K562 (cell line): ENCODE results near the gene ARSJ. TPM values are rescaled to one million over a fixed set of nuclear protein-coding genes. Genes with fewer than 3 reads are reported as not detected.

Experiments used
- ATAC-seq: fragments of 200-7000 bp; cut with Tn5 transposase; 3 replicates; pipeline ENCODE4 v1.9.1; 2020; ENCODE audit warnings: moderate library complexity
- BruUV-seq: library from RNA; stranded (reverse); fragments of 400-500 nt; replicated peaks from 2 replicates; lab custom pipeline; 2021; lab: Mats Ljungman, UMichigan
- CTCF ChIA-PET: fragments of 300-600 bp; formaldehyde crosslinking; extraction: SDS; loops from one replicate; lab custom pipeline; 2021; ENCODE audit warnings: low intra/inter-chr PET ratio; lab: Yijun Ruan, JAX
- POLR2A ChIA-PET: fragments of 300-600, 350-650 bp; sonication (Branson Sonifier 250); formaldehyde crosslinking; extraction: SDS; loops from one replicate; lab custom pipeline; 2021; ENCODE audit warnings: antibody characterized with exemption, inconsistent platforms; lab: Yijun Ruan, JAX
- DNase-seq, 4 experiments: peaks; one replicate each; pipeline versions ENCODE4 v3.0.0 to v3.0.0-alpha.2; 2011 to 2018; ENCODE audit warnings: low spot score in 3 of 4, mixed read lengths in 3 of 4; ENCODE audit errors: extremely low read depth in 1 of 4
- FAIRE-seq: peaks from 2 replicates; lab custom pipeline; 2011; peaks lifted over from hg19 to GRCh38; lab: Jason Lieb, UNC
- H2AFZ ChIP-seq: 2 replicates; pipeline ENCODE4 v1.6.0; 2011; ENCODE audit warnings: low read depth, low read length, control low read depth, inconsistent platforms
- H3K27ac ChIP-seq: fragments of 200-600 bp; 3 replicates; pipeline ENCODE4 v1.8.0; 2011; ENCODE audit warnings: low read depth, mild to moderate bottlenecking, control low read depth, inconsistent platforms, low read length, moderate library complexity, mixed read lengths; ENCODE audit errors: extremely low read depth
- H3K27me3 ChIP-seq, 2 experiments: fragments of 300-600 bp in 1 of 2; 2 replicates in 1 of 2; 3 replicates in 1 of 2; pipeline versions ENCODE4 v1.6.0 to v1.8.0; 2011; ENCODE audit warnings: inconsistent platforms in 2 of 2, low read length in 2 of 2, mild to moderate bottlenecking in 1 of 2, mixed read lengths in 1 of 2, moderate library complexity in 1 of 2; ENCODE audit not compliant: control insufficient read depth in 2 of 2, insufficient read depth in 2 of 2
- H3K36me3 ChIP-seq: fragments of 300-600 bp; 3 replicates; pipeline ENCODE4 v1.8.0; 2011; ENCODE audit warnings: mild to moderate bottlenecking, low read length, inconsistent platforms; ENCODE audit not compliant: control insufficient read depth, insufficient read depth
- H3K4me1 ChIP-seq, 2 experiments: fragments of 200-600 bp in 1 of 2; replicated peaks in 1 of 2; 2 replicates in 1 of 2; 3 replicates in 1 of 2; pipeline versions ENCODE4 v1.5.1 to v1.8.0; 2011; ENCODE audit warnings: inconsistent platforms in 2 of 2, low read length in 2 of 2, mild to moderate bottlenecking in 1 of 2, mixed read lengths in 1 of 2, moderate library complexity in 1 of 2; ENCODE audit not compliant: control insufficient read depth in 2 of 2, insufficient read depth in 2 of 2
- H3K4me2 ChIP-seq: 2 replicates; pipeline ENCODE4 v1.6.1; 2011; ENCODE audit warnings: low read length, control low read depth, inconsistent platforms, mixed read lengths; ENCODE audit not compliant: insufficient read depth
- H3K4me3 ChIP-seq: fragments of 200-600 bp; sonication (generic), shearing (Covaris generic); 2 replicates; pipeline ENCODE4 v1.5.1; 2016; ENCODE audit warnings: control low read depth, inconsistent platforms
- H3K79me2 ChIP-seq: fragments of 200-600 bp; 3 replicates; pipeline ENCODE4 v1.8.0; 2011; ENCODE audit warnings: low read length, inconsistent platforms; ENCODE audit not compliant: control insufficient read depth, insufficient read depth
- H3K9ac ChIP-seq, 2 experiments: 2 replicates each; pipeline versions ENCODE4 v1.6.0 to v1.6.1; 2011; ENCODE audit warnings: low read depth in 2 of 2, low read length in 2 of 2, control low read depth in 1 of 2, inconsistent platforms in 1 of 2, mild to moderate bottlenecking in 1 of 2, mixed read lengths in 1 of 2; ENCODE audit not compliant: insufficient read depth in 1 of 2
- H3K9me1 ChIP-seq: one replicate; pipeline ENCODE4 v1.6.0; 2011; ENCODE audit warnings: inconsistent platforms, mild to moderate bottlenecking, low read length, moderate library complexity; ENCODE audit not compliant: control insufficient read depth, insufficient read depth
- H3K9me3 ChIP-seq: replicated peaks from 2 replicates; pipeline ENCODE4 v1.5.1; 2011; ENCODE audit warnings: low read depth, low read length, inconsistent platforms; ENCODE audit not compliant: control insufficient read depth, insufficient read depth
- H4K20me1 ChIP-seq: replicated peaks from 2 replicates; pipeline ENCODE4 v1.6.1; 2011; ENCODE audit warnings: low read length, inconsistent platforms, mixed read lengths; ENCODE audit not compliant: control insufficient read depth, insufficient read depth
- ETV6 ChIP-seq, 3 experiments: fragments of 150-350 bp in 1 of 3; sonication (generic) in 1 of 3; formaldehyde crosslinking in 1 of 3; IDR thresholded peaks; 2 replicates each; pipeline versions ENCODE4 v1.6.1 to v1.8.0; 2014 to 2022; ENCODE audit warnings: borderline replicate concordance in 2 of 3, low read depth in 2 of 3, antibody characterized with exemption in 1 of 3, low read length in 1 of 3, mild to moderate bottlenecking in 1 of 3, missing genetic modification reagents in 1 of 3
- HMG20A ChIP-seq: fragments of 450-650 bp; formaldehyde crosslinking; conservative IDR thresholded peaks from 2 replicates; pipeline ENCODE4 v1.4.0; 2020; ENCODE audit warnings: mild to moderate bottlenecking, mixed read lengths
- HNRNPH1 ChIP-seq: fragments of 200-400 bp; formaldehyde crosslinking; optimal IDR thresholded peaks from 2 replicates; pipeline ENCODE3; 2017; ENCODE audit warnings: low read depth, mild to moderate bottlenecking, low read length, moderate library complexity
- HSF4 ChIP-seq: fragments of 250-450 bp; sonication (Bioruptor Pico); IDR thresholded peaks from 2 replicates; pipeline ENCODE4 v2.1.2; 2022; ENCODE audit warnings: mild to moderate bottlenecking, moderate library complexity, borderline replicate concordance
- KLF1 ChIP-seq: fragments of 450-650 bp; IDR thresholded peaks from 2 replicates; pipeline ENCODE4 v1.6.1; 2016; ENCODE audit warnings: missing genetic modification characterization, missing compliant biosample characterization
- NCOA6 ChIP-seq: fragments of 450-650 bp; IDR thresholded peaks from 2 replicates; pipeline ENCODE4 v1.6.1; 2017; ENCODE audit warnings: mild to moderate bottlenecking
- PHB ChIP-seq: fragments of 250-450 bp; sonication (Bioruptor Pico); IDR thresholded peaks from 2 replicates; pipeline ENCODE4 v1.5.0; 2021
- XRCC5 ChIP-seq: fragments of 200-400 bp; formaldehyde crosslinking; IDR thresholded peaks from 2 replicates; pipeline ENCODE4 v1.6.1; 2017; ENCODE audit warnings: low read depth, mild to moderate bottlenecking, low read length
- ZNF23 ChIP-seq: fragments of 250-450 bp; sonication (Bioruptor Pico); IDR thresholded peaks from 2 replicates; pipeline ENCODE4 v1.4.0; 2020; ENCODE audit warnings: mild to moderate bottlenecking
- WGBS: fragments of 100-300 bp; shearing (Covaris generic); methylation state at CpG from one replicate; pipeline ENCODE4 v1.1.6; 2016; ENCODE audit warnings: low coverage, mixed read lengths; ENCODE audit not compliant: insufficient coverage; ENCODE audit errors: missing lambda C conversion rate; 5-methylcytosine and 5-hydroxymethylcytosine counted together
- in situ Hi-C: fragments of 300-500 bp; cut with MboI; formaldehyde crosslinking; loops from 4 replicates; pipeline ENCODE4 v1.15.0; 2018; ENCODE audit warnings: inconsistent platforms, mixed read lengths
- intact Hi-C: fragments of 100-400 bp; cut with micrococcal nuclease; formaldehyde crosslinking; loops from 2 replicates; pipeline ENCODE4 v1.14.2; 2022
- polyA plus RNA-seq, 8 experiments: library from polyadenylated mRNA; depleted of rRNA in 4 of 8; stranded (reverse) in 5 of 8; unstranded in 3 of 8; fragments of >200 nt; fragmentation: Nextera tagmentation in 2 of 8; fragmentation: Illumina TruSeq in 1 of 8; extraction: Ambion mirVana in 2 of 8; extraction: Trizol in 1 of 8; gene quantifications; 2 replicates each; pipeline versions ENCODE4 v1.2.1 to v1.2.3, GENCODE V29; 2011 to 2014; ENCODE audit warnings: inconsistent platforms in 1 of 8, missing spikeins in 1 of 8
- total RNA-seq, 7 experiments: library from RNA; depleted of rRNA in 6 of 7; stranded (reverse); fragments of >200 nt in 6 of 7; fragmentation: Illumina TruSeq in 2 of 7; extraction: Trizol in 2 of 7; gene quantifications; 2 replicates each; pipeline versions ENCODE4 v1.2.1 to v1.2.3, GENCODE V29; 2011 to 2021; ENCODE audit warnings: low replicate concordance in 1 of 7
- TF ChIP-seq, protein P1 (sequence below), 2 experiments: fragments of 450-650 bp in 1 of 2; sonication (generic) in 1 of 2; formaldehyde crosslinking; conservative IDR thresholded peaks; 2 replicates each; pipeline versions ENCODE4 v1.4.0 to v1.8.1; 2020 to 2022; ENCODE audit warnings: mild to moderate bottlenecking in 1 of 2, missing genetic modification reagents in 1 of 2
- TF ChIP-seq, protein P2 (sequence below): fragments of 250-450 bp; sonication (Bioruptor Pico); IDR thresholded peaks from 2 replicates; pipeline ENCODE4 v1.5.0; 2020; ENCODE audit warnings: mild to moderate bottlenecking, borderline replicate concordance
- TF ChIP-seq, protein P3 (sequence below): fragments of 250-450 bp; sonication (Bioruptor Pico); IDR thresholded peaks from 2 replicates; pipeline ENCODE4 v1.5.0; 2021

The ARSJ gene
- total and polyA plus RNA-seq, 9 of the 15 experiments (the other 6 are each of a cell fraction or from before 2014, with no cell fraction given), result not detected

DNA sequence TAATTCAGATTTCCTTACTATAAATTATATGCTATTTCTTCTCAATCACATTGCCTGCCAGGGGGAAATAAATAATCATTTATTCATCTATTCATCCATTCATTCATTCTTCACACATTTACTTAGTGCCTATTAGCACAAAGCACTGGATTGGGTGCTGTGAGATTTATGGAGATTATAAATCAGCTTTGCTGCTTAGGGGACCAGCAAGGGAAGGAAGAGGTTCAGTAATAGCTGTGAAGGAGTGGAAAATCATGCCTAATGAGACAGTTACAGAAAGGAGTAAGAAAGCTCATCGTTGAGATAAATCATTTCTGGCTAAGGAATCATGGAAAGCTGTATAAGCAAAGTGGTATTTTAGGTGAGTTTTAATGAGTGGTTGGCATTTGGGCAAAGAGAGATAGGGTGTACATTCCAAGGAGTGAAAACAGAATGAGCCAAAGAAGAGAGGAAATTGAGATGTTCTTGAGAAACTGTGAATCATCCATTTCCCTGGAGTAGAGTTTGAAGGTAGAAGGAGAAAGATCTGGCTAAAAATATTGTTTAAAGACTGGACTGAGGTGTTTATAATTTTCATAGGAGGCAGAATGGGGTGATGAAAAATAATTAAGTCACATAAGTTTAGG is 9.6 kb downstream of the ARSJ start:
- H2AFZ ChIP-seq, result no peak overlapping the region
- FAIRE-seq (no peak), DNase-seq (no peak), ATAC-seq (no peak)
- H3K4me2 ChIP-seq, result no peak overlapping the region
- no peak overlapping the region for H3K9ac ChIP-seq
- WGBS, result 0% methylated on average over 1 of the region's 1 CpG
- H4K20me1 ChIP-seq, result no peaks in the 10 kb centered on the region
- no peaks in the 10 kb centered on the region; the same call in 1 of the 2 replicates for H3K9me3 ChIP-seq
- intact Hi-C loops, result no loop called here
- H3K36me3 ChIP-seq, result no peaks in the 10 kb centered on the region
- ChIA-PET POLR2A (no interaction called here), CTCF (no interaction called here)
- no peaks in the 10 kb centered on the region for H3K27me3 ChIP-seq
- no peaks in the 10 kb centered on the region for H3K79me2 ChIP-seq
- no peaks in the 10 kb centered on the region for H3K9me1 ChIP-seq
- H3K4me3 ChIP-seq, result no peak overlapping the region
- H3K27ac ChIP-seq, result no peak overlapping the region
- BruUV-seq, result no TSS peak
- in situ Hi-C loops, result no loop called here
- TF ChIP-seq HSF4 (no peak), KLF1 (tag) (no peak), ZNF23 (no peak), PHB (no peak)
- no peaks in the 10 kb centered on the region for H3K4me1 ChIP-seq

DNA sequence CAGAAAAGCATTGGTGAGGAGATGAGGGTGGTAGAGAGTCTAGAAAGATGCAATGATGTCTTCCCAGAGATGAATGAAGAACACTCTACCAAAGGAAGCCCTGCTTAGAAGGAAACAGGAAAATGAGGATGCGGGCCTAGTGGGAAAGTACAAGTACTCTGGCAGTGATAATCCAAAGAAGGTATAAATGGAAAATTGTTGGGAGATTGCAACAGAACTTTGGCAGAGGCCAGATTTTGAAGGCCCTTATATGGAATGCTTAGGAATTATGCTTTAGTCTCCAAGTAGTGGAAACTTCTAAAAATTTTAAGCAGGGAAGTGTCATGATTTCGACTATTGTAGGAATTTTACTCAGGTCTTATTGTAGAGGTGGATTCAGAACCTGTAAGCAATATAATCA is 11.0 kb downstream of the ARSJ start:
- no peak for FAIRE-seq
- TF ChIP-seq, protein P1, sequence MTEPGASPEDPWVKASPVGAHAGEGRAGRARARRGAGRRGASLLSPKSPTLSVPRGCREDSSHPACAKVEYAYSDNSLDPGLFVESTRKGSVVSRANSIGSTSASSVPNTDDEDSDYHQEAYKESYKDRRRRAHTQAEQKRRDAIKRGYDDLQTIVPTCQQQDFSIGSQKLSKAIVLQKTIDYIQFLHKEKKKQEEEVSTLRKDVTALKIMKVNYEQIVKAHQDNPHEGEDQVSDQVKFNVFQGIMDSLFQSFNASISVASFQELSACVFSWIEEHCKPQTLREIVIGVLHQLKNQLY (CRISPR knock-in tag; conservative IDR thresholded peaks at IDR 0.05), result no peak
- TF ChIP-seq HMG20A (CRISPR knock-in tag), result no peak
- TF ChIP-seq XRCC5, result no peak
- no peak for TF ChIP-seq NCOA6
- TF ChIP-seq HNRNPH1, result no peak
- TF ChIP-seq ETV6 (IDR thresholded peaks at IDR 0.05; ENCODE audit: borderline replicate concordance in 1 of 2, low read depth in 2 of 2, low read length in 1 of 2), result no peak
- TF ChIP-seq ETV6 (CRISPR knock-in tag; IDR thresholded peaks at IDR 0.05; ENCODE audit: borderline replicate concordance), result no peak
- TF ChIP-seq, protein P2, sequence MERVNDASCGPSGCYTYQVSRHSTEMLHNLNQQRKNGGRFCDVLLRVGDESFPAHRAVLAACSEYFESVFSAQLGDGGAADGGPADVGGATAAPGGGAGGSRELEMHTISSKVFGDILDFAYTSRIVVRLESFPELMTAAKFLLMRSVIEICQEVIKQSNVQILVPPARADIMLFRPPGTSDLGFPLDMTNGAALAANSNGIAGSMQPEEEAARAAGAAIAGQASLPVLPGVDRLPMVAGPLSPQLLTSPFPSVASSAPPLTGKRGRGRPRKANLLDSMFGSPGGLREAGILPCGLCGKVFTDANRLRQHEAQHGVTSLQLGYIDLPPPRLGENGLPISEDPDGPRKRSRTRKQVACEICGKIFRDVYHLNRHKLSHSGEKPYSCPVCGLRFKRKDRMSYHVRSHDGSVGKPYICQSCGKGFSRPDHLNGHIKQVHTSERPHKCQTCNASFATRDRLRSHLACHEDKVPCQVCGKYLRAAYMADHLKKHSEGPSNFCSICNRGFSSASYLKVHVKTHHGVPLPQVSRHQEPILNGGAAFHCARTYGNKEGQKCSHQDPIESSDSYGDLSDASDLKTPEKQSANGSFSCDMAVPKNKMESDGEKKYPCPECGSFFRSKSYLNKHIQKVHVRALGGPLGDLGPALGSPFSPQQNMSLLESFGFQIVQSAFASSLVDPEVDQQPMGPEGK (CRISPR knock-in tag), result no peak
- TF ChIP-seq, protein P3, sequence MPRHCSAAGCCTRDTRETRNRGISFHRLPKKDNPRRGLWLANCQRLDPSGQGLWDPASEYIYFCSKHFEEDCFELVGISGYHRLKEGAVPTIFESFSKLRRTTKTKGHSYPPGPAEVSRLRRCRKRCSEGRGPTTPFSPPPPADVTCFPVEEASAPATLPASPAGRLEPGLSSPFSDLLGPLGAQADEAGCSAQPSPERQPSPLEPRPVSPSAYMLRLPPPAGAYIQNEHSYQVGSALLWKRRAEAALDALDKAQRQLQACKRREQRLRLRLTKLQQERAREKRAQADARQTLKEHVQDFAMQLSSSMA (CRISPR knock-in tag), result no peak

More for the DNA sequence above, 11.0 kb downstream of the ARSJ start:
- Histone ChIP-seq H3K9me1 (no peaks in the 10 kb centered on the region), H3K79me2 (no peaks in the 10 kb centered on the region), H3K27ac (no peak overlapping the region), H2AFZ (no peak overlapping the region), H3K9me3 (no peaks in the 10 kb centered on the region; the same call in 1 of the 2 replicates), H3K27me3 (no peaks in the 10 kb centered on the region), H4K20me1 (no peaks in the 10 kb centered on the region), H3K4me3 (no peak overlapping the region), H3K4me2 (no peak overlapping the region), H3K9ac (no peak overlapping the region), H3K36me3 (no peaks in the 10 kb centered on the region), H3K4me1 (no peaks in the 10 kb centered on the region)
- no peak for ATAC-seq
- CTCF ChIA-PET, result no interaction called here
- BruUV-seq, result no TSS peak
- WGBS, result 4% methylated on average over 2 of the region's 2 CpGs
- POLR2A ChIA-PET, result no interaction called here
- intact Hi-C loops, result no loop called here
- in situ Hi-C loops, result no loop called here
- no peak for DNase-seq
